Measurements from ENCODE around the gene ASF1B. TPM values are rescaled to one million over a fixed set of nuclear protein-coding genes. Genes with fewer than 3 reads are reported as not detected.

Gene ASF1B
- total and polyA plus RNA-seq, 4 donors: 2.4 to 5.9 (median 3.8) TPM

- no peak overlapping the region for H3K4me3 ChIP-seq
- H3K9me3 ChIP-seq (ENCODE audit: control insufficient read depth in 4 of 4, insufficient read depth in 3 of 4, low read length in 3 of 4): no peaks in the 10 kb centered on the region
- 92 to 94% methylated on average over 23 of the region's 23 CpGs for WGBS, 2 donors
- peaks cover 0 to 20% (median 9%) of the 10 kb centered on the region in 4 donors for H3K36me3 ChIP-seq (ENCODE audit: control insufficient read depth in 4 of 4, insufficient read depth in 4 of 4, low read length in 4 of 4)
- no peak for DNase-seq
- no peaks in the 10 kb centered on the region for H3K27me3 ChIP-seq (ENCODE audit: control insufficient read depth in 3 of 3, insufficient read depth in 3 of 3, low read length in 2 of 3)
- H3K9ac ChIP-seq (ENCODE audit: insufficient read depth in 1 of 2, low read length in 2 of 2): no peak overlapping the region
- no peak for ATAC-seq (ENCODE audit: insufficient read depth, low FRiP score)
- no peaks in the 10 kb centered on the region for H3K4me1 ChIP-seq (ENCODE audit: control insufficient read depth in 5 of 5, insufficient read depth in 5 of 5, low read length in 5 of 5)
- no peak for TF ChIP-seq CTCF (IDR thresholded peaks at IDR 0.05; ENCODE audit: control extremely low read depth, extremely low read depth)
- H3K27ac ChIP-seq (ENCODE audit: low read depth in 1 of 2, low read length in 1 of 2): no peak overlapping the region
Observed at GRCh38 chr19:14177496-14178074, 41.2 kb upstream of the ASF1B start.

- no peaks in the 10 kb centered on the region for H3K9me3 ChIP-seq (ENCODE audit: control insufficient read depth in 4 of 4, insufficient read depth in 3 of 4, low read length in 3 of 4)
- H3K9ac ChIP-seq (ENCODE audit: insufficient read depth in 1 of 2, low read length in 2 of 2): no peak overlapping the region
- DNase-seq (no peak), ATAC-seq (ENCODE audit: insufficient read depth, low FRiP score) (no peak)
- TF ChIP-seq CTCF (IDR thresholded peaks at IDR 0.05; ENCODE audit: control extremely low read depth, extremely low read depth): no peak
- H3K36me3 ChIP-seq (ENCODE audit: control insufficient read depth in 4 of 4, insufficient read depth in 4 of 4, low read length in 4 of 4): peaks cover 0 to 28% (median 18%) of the 10 kb centered on the region in 4 donors
- H3K4me3 ChIP-seq: no peak overlapping the region
- no peaks in the 10 kb centered on the region for H3K4me1 ChIP-seq (ENCODE audit: control insufficient read depth in 5 of 5, insufficient read depth in 5 of 5, low read length in 5 of 5)
- WGBS, 2 donors: 90 to 91% methylated on average over 6 of the region's 6 CpGs
- no peak overlapping the region for H3K27ac ChIP-seq (ENCODE audit: low read depth in 1 of 2, low read length in 1 of 2)
- H3K27me3 ChIP-seq (ENCODE audit: control insufficient read depth in 3 of 3, insufficient read depth in 3 of 3, low read length in 2 of 3): no peaks in the 10 kb centered on the region
Observed at GRCh38 chr19:14175351-14175792, 39.0 kb upstream of the ASF1B start.

- DNase-seq (no peak), ATAC-seq (ENCODE audit: insufficient read depth, low FRiP score) (no peak)
- WGBS, 2 donors: 96 to 98% methylated on average over 9 of the region's 9 CpGs
- no peaks in the 10 kb centered on the region for H3K4me1 ChIP-seq (ENCODE audit: control insufficient read depth in 5 of 5, insufficient read depth in 5 of 5, low read length in 5 of 5)
- H3K27me3 ChIP-seq (ENCODE audit: control insufficient read depth in 3 of 3, insufficient read depth in 3 of 3, low read length in 2 of 3): no peaks in the 10 kb centered on the region
- H3K9me3 ChIP-seq (ENCODE audit: control insufficient read depth in 4 of 4, insufficient read depth in 3 of 4, low read length in 3 of 4): no peaks in the 10 kb centered on the region
- H3K36me3 ChIP-seq (ENCODE audit: control insufficient read depth in 4 of 4, insufficient read depth in 4 of 4, low read length in 4 of 4): peaks cover 0 to 32% (median 22%) of the 10 kb centered on the region in 4 donors
- no peak overlapping the region for H3K9ac ChIP-seq (ENCODE audit: insufficient read depth in 1 of 2, low read length in 2 of 2)
- no peak overlapping the region for H3K27ac ChIP-seq (ENCODE audit: low read depth in 1 of 2, low read length in 1 of 2)
- TF ChIP-seq CTCF (IDR thresholded peaks at IDR 0.05; ENCODE audit: control extremely low read depth, extremely low read depth): no peak
- no peak overlapping the region for H3K4me3 ChIP-seq
Observed at GRCh38 chr19:14174883-14175282, 38.5 kb upstream of the ASF1B start.

GRCh38 chr19:14168993-14169392 lies 32.6 kb upstream of the ASF1B start:
- TF ChIP-seq CTCF (IDR thresholded peaks at IDR 0.05; ENCODE audit: control extremely low read depth, extremely low read depth): no peak
- Histone ChIP-seq H3K4me3 (no peak overlapping the region), H3K9ac (ENCODE audit: insufficient read depth in 1 of 2, low read length in 2 of 2) (no peak overlapping the region), H3K27ac (ENCODE audit: low read depth in 1 of 2, low read length in 1 of 2) (no peak overlapping the region), H3K27me3 (ENCODE audit: control insufficient read depth in 3 of 3, insufficient read depth in 3 of 3, low read length in 2 of 3) (no peaks in the 10 kb centered on the region), H3K36me3 (ENCODE audit: control insufficient read depth in 4 of 4, insufficient read depth in 4 of 4, low read length in 4 of 4) (peaks cover 0 to 22% (median 15%) of the 10 kb centered on the region in 4 donors), H3K9me3 (ENCODE audit: control insufficient read depth in 4 of 4, insufficient read depth in 3 of 4, low read length in 3 of 4) (no peaks in the 10 kb centered on the region), H3K4me1 (ENCODE audit: control insufficient read depth in 5 of 5, insufficient read depth in 5 of 5, low read length in 5 of 5) (peaks cover 0 to 40% (median 7%) of the 10 kb centered on the region in 5 donors)
- DNase-seq (no peak), ATAC-seq (ENCODE audit: insufficient read depth, low FRiP score) (no peak)
- 93 to 96% methylated on average over 12 of the region's 12 CpGs for whole genome bisulfite sequencing, 2 donors

Measured in lung (tissue), 12 donors.